ENCODE measurements around the gene IFNA21. TPM values are rescaled to one million over a fixed set of nuclear protein-coding genes. Genes with fewer than 3 reads are reported as not detected.

The IFNA21 gene
- total and polyA plus RNA-seq, 2 of the 8 experiments (the other 6 are each of a cell fraction or from before 2014, with no cell fraction given): not detected

- TF ChIP-seq CHD7 (IDR thresholded peaks at IDR 0.05; ENCODE audit: insufficient replicate concordance, low read length) (no peak), CBX8 (IDR thresholded peaks at IDR 0.05; ENCODE audit: borderline replicate concordance, low read depth, low read length) (no peak), TBP (IDR thresholded peaks at IDR 0.05; ENCODE audit: low read depth, low read length) (no peak), FOSL1 (IDR thresholded peaks at IDR 0.05; ENCODE audit: insufficient read depth, low read depth, low read length) (no peak), E2F6 (IDR thresholded peaks at IDR 0.05) (no peak), NANOG (IDR thresholded peaks at IDR 0.05; ENCODE audit: insufficient read depth, low read depth, low read length, poor library complexity, severe bottlenecking) (no peak), POLR2AphosphoS5 (IDR thresholded peaks at IDR 0.05; ENCODE audit: low read depth, low read length) (no peak), TAF7 (optimal IDR thresholded peaks at IDR 0.05; ENCODE audit: borderline replicate concordance, low read depth, low read length) (no peak), GTF2F1 (IDR thresholded peaks at IDR 0.05; ENCODE audit: borderline replicate concordance, low read depth, low read length) (no peak)
These were observed 21.9 kb downstream of the IFNA21 start (continued) for GRCh38 chr9:21144603-21145002.

Data from H1 (cell line).